ENCODE data around the gene PAX5.

Gene PAX5

GRCh38 chr9:36849943-36850342 is 184.1 kb downstream of the PAX5 start:
- no peak for DNase-seq

GRCh38 chr9:36848946-36849345 is 185.1 kb downstream of the PAX5 start:
- no peak for DNase-seq

DNA sequence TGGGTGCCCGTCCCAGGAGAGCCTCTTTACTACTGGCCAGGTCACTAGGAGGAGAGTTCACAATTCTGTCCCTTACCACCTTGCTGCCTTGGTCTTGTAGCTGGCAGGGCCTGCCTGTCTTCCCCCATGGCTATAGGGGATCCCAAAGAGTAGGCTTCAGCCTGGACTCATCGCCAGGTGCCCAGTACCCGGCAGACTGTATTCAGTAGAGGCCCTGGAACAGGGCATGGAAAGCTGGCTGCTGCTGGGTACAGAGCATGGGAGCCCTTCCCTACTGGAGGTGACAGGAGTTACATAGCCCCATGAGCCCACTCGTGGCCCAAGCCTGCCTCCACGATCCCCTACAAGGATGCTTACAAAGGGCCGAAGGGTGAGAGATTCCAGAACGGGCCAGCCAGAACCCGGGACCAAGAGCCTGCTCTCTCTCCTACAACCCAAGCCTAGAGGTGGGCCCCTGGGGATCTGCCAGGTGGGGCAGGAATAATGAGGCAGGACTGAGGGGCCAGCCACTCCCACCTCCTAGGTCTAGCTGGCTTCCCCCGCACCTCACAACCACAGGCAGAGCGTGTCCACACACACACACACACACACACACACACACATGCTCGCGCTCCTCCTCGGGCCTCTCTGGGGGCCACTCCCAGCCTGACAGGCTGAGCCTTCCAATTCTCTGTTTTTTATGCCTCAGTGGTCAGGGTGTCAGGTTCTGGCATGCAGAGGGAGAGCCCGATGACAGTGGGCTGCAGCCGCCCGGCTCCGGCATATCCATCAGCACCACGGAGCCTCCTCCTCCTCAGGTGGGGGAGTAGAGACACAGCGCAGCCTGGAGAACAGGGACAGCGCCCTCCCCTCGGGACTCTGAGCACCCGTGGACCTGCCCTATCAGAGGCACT is 186.0 kb downstream of the PAX5 start:
- DNase-seq, result no peak

DNA sequence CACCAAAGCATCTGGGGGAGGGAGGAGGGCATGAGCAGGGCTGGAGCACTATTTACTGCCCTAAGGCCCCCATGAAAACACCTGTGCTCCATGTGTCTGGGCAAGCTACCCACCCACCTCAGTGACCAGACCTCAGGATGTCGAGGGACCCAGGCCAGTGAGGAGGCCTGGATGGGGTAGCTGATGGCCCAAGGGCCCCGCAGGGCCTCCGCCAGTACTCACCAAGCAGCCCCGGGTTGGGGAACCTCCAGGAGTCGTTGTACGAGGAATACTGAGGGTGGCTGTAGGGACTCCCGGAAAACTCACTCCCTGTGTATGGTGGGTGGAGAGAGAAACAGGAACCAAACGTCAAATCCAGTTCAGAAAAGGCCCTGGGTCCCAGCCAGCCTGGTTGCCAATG is 187.4 kb downstream of the PAX5 start:
- no peak for DNase-seq

DNA sequence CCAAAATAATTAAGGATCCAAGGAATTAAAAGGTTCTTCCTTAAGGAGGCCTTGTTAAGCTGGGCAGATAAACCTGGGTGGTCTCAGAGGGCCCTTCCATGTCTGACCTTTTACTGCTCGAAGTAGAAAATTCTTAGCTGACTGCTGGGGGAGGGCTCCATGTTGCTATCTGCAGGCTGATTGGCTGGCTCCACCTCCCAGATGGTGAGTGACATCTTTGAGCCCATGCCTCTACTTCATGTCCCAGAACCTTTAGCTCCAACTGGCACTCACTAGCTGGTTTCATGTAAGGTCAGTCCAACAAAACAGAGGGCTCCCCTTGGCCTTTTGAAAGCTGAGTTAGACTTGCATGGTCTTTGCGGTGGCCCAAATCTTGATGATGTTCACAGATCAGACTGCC is 188.2 kb downstream of the PAX5 start:
- no peak for DNase-seq

DNA sequence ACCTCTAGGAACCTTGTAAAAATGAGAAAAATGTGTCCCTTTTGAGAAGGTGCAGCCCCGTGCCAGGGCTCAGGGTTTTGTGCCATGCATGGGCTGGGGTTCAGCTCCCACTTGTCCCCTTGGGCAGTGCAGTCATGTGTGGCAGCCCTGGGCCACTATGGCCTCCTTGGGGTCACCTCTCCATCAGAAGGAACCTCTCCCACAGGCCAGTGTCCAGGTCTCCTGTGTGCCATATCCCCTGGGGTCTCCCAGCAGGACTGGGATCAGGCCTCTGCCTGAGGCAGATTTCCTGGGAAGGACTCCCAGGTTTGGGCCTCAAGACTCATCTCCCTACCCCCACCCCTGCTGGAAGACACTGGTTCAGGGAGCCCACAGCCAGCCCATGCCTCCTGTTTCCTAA is 189.1 kb downstream of the PAX5 start:
- DNase-seq, result no peak

DNA sequence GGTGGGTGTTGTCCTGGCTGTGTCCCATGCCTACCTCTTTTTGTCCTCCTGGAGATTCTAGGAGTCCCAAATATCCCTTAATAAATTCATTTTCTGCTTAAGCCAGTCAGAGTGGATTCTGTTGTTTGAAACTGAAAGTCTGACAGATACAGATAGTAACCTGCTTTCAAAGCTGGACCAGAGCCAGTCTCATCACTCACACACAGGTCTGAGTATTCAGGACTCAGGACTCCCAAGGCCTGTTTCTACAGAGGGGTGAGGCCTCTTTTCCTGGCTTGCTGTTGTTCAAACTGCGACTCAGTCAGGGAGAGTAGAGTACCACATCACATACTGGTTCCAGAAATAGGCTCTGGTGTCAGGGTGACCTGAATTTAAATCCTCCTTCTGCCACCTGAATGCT is 190.1 kb downstream of the PAX5 start:
- DNase-seq, result no peak

- DNase-seq, result no peak
Measured at GRCh38 chr9:36842560-36843530, 191.2 kb downstream of the PAX5 start.

GRCh38 chr9:36840898-36841536 is 193.1 kb downstream of the PAX5 start:
- no peak for DNase-seq

- no peak for DNase-seq
Measured at GRCh38 chr9:36839131-36839885, 194.8 kb downstream of the PAX5 start.

DNA sequence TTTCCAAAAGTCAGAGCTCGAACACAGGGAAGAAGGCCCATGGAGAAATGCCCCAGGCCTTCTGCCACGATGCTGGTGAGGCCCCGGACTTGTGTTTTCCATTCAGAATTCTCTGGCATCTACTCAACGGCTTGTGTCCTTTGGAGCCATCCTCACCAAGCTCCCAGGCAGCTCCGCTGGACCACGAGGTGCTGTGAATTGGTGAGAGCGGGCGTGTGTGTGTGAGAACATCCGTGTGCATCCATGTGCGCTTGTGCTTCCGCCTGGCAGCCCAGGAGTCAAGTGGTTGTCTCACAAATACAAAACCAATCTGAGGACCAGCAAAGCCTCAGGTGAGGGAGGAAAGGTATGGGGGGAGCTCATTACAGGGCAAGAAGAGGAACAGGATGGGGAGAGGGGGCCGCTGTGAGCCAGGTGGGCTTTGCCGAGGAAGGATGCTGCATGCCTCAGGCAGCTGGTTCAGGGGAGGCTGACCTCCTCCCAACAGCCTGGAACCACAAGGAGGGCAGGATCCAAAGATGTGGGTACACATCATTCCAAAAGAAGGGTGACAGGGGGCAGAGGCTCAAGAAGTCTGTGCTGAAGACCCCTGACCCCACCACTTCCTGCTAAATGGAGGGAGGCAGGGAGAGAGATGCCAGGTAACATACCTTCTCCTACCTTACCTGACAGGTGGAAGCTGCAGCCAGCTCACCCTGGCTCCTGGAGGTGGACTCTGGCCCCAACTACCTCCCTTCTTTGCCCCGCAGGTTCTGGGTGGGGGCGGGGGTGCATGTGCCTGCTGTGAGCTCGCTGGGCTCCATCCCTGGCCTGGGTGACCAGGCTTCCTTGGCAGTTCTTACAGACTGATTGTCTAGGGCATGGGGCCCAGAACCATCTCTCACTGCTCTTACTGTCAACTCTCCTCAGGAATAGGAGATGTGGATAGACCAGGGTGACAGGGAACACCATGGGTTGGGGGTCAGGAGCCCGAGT is 196.3 kb downstream of the PAX5 start:
- DNase-seq, result no peak

- no peak for DNase-seq
Measured at GRCh38 chr9:36836486-36836885, 197.6 kb downstream of the PAX5 start.

DNA sequence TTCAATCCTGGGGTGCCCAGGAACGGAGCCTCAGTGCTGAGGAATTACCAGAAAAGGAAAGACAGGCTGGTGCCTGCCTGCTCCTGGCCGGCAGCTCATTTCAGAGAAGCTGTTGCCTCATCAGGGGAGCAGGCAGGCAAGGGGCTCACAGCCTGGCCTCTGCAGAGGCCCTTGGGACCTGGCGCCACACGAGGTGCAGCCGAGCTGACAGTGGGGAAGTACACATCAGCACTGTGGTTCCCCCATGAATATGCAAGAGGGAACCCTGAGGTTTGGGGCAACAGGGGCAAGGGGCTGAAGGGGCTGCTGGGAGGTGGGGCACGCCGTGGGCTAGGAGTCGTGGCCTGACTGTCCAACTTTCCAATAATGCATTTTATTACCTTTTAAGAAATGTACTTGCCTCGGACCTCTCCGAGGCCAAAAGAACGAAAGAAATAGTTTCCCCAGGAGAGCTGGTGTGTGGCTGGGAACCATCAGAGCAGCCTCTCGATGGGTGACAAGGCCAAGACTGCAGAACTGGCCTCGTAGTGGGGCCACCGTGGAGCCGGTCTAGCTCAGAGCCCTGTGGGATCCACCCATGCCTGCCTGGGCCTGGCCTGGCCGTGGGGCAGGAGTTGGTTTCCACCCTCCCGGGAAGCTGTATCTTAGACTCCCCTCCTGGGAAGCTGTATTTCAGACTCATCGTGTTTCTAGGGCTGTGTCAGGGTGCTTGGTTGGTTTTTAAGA is 198.6 kb downstream of the PAX5 start:
- no peak for DNase-seq

- DNase-seq, result no peak
Measured at GRCh38 chr9:36834736-36835135, 199.3 kb downstream of the PAX5 start.

- no peak for DNase-seq
Measured at GRCh38 chr9:36833954-36834353, 200.1 kb downstream of the PAX5 start.

DNA sequence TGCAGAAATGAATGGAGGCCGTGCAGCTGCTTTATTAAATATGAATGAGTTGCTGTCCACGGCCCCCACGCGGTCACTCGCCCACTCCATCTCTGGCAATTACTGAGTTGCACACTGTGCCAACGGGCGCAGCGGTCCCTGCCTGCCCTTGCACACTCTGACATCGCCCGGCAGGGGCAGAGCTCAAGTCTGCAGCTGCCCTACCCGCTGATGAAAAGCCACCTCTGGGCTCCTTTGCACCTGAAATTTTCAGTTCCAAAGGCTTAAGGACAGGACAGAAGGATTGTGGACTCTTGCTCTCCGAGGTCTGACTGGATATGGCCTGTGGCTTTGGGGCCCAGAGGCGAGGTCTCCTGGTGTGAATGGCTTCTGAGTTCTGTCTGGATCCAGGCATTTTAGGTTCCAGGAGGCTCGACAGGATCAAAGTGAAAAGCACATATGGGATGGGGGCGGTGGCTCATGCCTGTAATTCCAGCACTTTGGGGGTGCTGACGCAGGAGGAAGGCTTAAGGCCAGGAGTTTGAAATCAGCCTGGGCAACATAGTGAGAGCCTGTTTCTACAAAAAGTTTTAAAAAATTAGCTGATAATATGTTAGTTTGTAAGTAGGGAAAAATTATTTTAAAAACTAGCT is 201.8 kb downstream of the PAX5 start:
- DNase-seq, result no peak

DNA sequence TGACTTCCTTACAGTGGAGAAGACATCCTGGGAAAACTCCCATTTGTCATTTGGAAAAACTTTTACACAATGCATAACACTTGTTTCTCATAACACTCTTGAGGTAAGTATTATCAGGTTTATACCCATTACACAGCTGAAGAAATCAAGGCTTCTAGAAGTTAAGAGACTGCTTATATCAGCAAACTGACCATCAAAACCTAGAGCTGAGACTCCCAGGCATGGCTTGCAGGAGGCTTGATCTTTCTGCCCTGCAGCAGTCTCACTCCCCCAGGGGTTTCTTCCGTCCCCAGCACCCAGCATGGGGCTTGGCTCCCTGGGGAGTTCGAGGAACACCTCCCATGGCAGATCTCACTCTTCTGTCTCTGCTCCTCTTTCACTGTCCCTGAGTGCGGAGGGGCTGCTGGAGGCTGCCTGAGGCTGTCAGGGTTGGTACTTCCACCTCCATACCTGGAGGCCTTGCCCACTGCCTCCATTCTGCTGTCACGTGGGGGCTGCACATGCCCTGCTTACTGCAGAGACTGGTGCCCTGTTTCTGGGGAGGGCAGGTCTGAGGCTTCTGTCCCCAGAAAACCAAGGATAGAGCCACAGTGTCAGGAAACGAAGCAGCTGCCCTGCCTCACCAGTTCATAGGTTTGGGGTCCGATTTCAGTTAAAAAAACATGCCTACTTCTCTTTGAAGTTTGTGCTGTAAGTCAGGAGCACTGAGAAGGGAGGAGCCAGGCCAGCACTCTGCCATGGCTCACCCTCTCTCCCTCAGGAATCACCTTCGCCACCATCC is 202.5 kb downstream of the PAX5 start:
- DNase-seq, result no peak

- no peak for DNase-seq
Measured at GRCh38 chr9:36828611-36829013, 205.5 kb downstream of the PAX5 start.

- no peak for DNase-seq
Measured at GRCh38 chr9:36827593-36827992, 206.5 kb downstream of the PAX5 start.
